ENCODE results near the gene NEK7. TPM values are rescaled to one million over a fixed set of nuclear protein-coding genes. Genes with fewer than 3 reads are reported as not detected.

The NEK7 gene
- total RNA-seq, 1 donor from 2014 or later, result 98.1 TPM

- intact Hi-C loops (cut with DNase I), result no loop called here
- DNase-seq (no peak), ATAC-seq (no peak)
- no peak overlapping the region for H3K27ac ChIP-seq
- H3K36me3 ChIP-seq, result no peaks in the 10 kb centered on the region
- TF ChIP-seq, protein P1, sequence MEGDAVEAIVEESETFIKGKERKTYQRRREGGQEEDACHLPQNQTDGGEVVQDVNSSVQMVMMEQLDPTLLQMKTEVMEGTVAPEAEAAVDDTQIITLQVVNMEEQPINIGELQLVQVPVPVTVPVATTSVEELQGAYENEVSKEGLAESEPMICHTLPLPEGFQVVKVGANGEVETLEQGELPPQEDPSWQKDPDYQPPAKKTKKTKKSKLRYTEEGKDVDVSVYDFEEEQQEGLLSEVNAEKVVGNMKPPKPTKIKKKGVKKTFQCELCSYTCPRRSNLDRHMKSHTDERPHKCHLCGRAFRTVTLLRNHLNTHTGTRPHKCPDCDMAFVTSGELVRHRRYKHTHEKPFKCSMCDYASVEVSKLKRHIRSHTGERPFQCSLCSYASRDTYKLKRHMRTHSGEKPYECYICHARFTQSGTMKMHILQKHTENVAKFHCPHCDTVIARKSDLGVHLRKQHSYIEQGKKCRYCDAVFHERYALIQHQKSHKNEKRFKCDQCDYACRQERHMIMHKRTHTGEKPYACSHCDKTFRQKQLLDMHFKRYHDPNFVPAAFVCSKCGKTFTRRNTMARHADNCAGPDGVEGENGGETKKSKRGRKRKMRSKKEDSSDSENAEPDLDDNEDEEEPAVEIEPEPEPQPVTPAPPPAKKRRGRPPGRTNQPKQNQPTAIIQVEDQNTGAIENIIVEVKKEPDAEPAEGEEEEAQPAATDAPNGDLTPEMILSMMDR (IDR thresholded peaks at IDR 0.05), result no peak
- no peaks in the 10 kb centered on the region for H3K4me1 ChIP-seq
- H3K9me3 ChIP-seq, result no peaks in the 10 kb centered on the region
- H3K27me3 ChIP-seq (ENCODE audit: low read depth), result no peaks in the 10 kb centered on the region
- H3K4me3 ChIP-seq, result no peak overlapping the region
Observed at GRCh38 chr1:198363625-198364151, 206.9 kb downstream of the NEK7 start.

- ATAC-seq (no peak), DNase-seq (no peak)
- H3K27me3 ChIP-seq (ENCODE audit: low read depth), result no peaks in the 10 kb centered on the region
- H3K4me3 ChIP-seq, result no peak overlapping the region
- TF ChIP-seq, protein P1 (IDR thresholded peaks at IDR 0.05), result no peak
- H3K36me3 ChIP-seq, result no peaks in the 10 kb centered on the region
- intact Hi-C loops (cut with DNase I), result no loop called here
- no peak overlapping the region for H3K27ac ChIP-seq
- no peaks in the 10 kb centered on the region for H3K4me1 ChIP-seq
- no peaks in the 10 kb centered on the region for H3K9me3 ChIP-seq
Observed at GRCh38 chr1:198364471-198364870, 207.7 kb downstream of the NEK7 start.

DNA sequence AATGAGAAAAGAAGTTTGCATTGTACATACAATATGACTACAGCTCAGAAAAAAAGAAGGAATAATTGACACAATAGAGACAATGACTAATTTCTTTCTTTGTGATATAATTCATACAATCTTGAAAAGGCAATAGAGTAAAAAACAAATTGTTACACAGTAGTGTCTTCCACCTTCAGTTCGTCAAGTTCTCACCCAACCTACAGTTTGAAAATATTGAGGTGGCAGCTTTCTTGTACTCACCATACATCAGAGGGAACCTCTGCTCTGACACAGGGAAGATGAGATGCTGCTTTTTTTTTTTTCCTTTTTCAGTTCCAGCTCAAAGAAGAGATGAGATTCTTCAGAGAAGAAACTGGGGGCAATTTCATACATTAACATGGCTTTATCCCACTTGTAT is 210.5 kb downstream of the NEK7 start:
- TF ChIP-seq, protein P1 (IDR thresholded peaks at IDR 0.05), result no peak
- no peaks in the 10 kb centered on the region for H3K27me3 ChIP-seq (ENCODE audit: low read depth)
- DNase-seq (no peak), ATAC-seq (no peak)
- H3K4me1 ChIP-seq, result no peaks in the 10 kb centered on the region
- no peaks in the 10 kb centered on the region for H3K36me3 ChIP-seq
- no peak overlapping the region for H3K4me3 ChIP-seq
- intact Hi-C loops (cut with DNase I), result no loop called here
- H3K9me3 ChIP-seq, result no peaks in the 10 kb centered on the region
- no peak overlapping the region for H3K27ac ChIP-seq

DNA sequence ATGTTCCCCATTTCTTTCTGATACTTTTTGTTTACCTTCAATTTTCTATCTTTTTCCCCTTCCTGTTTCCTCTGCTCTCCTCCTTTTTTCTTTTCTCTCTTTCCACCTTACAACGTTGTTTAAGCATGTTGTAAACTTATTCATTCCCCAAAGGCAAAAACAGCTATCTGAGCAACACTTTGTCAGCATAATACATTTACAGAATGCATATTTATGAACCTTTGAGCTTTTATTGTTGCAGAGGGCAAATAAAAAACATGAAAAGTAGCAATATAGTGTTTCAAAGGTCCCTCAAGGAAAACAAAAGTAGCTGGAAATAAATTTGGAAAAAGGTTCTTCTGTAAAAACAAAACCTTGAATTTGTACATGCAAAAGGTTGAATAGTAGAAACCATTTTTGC is 214.2 kb downstream of the NEK7 start:
- TF ChIP-seq, protein P1 (IDR thresholded peaks at IDR 0.05), result no peak
- Histone ChIP-seq H3K27ac (no peak overlapping the region), H3K4me3 (no peak overlapping the region), H3K4me1 (no peaks in the 10 kb centered on the region), H3K36me3 (no peaks in the 10 kb centered on the region), H3K27me3 (ENCODE audit: low read depth) (no peaks in the 10 kb centered on the region), H3K9me3 (no peaks in the 10 kb centered on the region)
- DNase-seq, result no peak
- ATAC-seq, result no peak
- intact Hi-C loops (cut with DNase I), result no loop called here

Other genes starting within 250 kb of the NEK7 start
- 2.1 TPM for gene LHX9, start 239.6 kb upstream of the NEK7 start, total RNA-seq

Data from lower lobe of right lung (tissue), 2 donors.